Measurements from ENCODE around the gene MSI2.

MSI2 gene

DNA sequence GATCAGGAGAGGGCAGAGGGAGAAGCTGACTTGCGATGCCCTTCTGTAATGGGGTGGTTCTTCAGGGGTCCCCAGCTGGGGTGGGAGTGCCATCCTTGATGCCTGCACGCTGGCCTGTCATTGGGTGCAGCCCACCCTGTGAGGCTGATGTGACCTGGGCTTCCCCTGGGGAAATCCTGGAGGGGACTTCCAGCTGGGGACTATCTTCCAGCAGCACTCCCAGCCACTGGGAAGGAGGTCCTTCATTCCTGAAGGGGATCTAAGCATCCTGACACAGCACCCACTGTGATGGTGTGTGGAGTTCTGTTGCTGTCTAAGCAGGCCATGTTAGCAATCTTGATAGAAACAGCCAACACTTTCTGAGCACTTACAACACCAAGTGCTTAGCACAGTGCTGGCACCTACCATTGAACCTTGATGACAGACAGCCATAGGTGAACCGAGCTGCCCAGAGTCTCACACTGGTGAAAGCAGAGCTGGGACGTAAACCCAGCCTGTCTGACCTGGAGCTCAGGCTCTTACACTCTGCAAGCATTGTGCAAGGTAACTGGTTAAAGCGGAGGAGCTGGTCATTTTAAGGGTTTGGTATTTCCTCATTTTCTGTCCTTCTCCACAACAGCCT lies 277.5 kb downstream of the MSI2 start:
- no peak for DNase-seq

DNA sequence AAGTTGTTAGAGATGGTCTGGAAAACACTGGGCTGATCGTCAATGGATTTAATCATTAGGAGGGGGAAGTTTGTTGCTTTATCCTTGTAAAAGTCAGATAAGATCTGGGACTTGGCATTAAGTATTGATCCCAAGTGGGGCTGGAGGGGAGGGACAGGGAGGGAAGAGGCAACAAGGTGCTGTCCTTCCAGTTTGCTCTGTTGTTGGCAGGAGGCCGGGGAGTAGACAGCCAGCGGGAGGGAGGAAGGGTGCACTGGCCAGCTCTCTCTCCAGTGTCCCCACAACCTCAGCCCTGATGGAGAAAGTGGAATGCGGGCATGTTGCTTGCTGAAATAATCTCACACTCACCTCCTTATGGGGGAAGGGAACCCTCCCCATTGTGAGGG lies 278.5 kb downstream of the MSI2 start:
- DNase-seq, result no peak

DNA sequence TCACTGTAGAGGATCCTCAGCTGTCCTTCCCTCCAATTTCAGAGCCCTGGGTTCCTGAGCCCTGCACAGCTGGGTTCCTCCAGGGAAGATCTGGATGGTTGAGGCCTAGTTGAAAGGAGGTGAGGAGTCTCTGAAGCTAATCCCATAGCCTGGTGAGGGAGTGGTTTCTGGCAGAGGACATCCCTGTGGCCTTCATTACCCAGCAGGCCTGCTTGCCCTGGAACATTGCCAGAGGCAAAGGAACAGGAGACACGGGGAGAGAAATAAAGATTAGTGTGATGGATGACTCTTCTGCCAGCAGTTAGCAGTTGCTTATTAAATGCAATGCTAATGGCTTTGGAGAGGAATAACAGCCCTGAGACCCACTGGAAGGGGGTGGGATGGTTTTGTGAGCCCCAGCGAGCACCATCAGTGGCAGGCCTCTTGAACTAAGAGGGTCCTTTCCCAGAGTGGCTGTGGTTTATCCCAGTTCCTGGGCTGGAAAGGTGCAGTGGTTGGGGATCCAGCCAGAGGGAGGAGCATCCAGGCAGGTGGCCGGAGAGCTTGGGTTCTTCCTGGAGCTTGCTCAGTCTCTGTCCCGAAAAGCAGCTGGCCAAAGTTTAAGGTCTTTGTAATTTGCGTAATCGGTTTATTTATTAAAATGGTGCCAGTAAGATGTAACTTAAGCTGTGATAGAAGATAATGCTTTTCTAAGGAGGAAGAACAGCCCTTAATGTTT lies 279.1 kb downstream of the MSI2 start:
- DNase-seq, result no peak

DNA sequence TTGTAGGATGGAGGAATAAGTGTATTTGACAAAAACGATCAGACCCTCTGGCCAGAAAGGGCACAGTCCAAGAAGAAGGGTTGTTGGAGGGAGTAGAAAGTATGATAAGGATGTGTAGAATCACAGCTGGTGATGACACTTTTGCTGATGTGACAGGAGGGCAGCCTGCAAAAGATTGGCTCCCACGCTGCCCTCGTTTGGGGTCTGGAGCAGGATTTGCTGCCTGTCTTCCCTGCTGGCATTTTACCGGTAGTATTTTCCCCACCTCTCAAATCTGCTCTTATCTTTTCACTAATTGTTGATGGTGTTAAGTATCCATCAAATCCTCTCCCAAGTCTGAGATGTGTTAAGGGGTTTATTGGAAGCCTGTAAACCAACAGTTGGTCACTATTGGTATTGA lies 280.0 kb downstream of the MSI2 start:
- DNase-seq, result no peak

DNA sequence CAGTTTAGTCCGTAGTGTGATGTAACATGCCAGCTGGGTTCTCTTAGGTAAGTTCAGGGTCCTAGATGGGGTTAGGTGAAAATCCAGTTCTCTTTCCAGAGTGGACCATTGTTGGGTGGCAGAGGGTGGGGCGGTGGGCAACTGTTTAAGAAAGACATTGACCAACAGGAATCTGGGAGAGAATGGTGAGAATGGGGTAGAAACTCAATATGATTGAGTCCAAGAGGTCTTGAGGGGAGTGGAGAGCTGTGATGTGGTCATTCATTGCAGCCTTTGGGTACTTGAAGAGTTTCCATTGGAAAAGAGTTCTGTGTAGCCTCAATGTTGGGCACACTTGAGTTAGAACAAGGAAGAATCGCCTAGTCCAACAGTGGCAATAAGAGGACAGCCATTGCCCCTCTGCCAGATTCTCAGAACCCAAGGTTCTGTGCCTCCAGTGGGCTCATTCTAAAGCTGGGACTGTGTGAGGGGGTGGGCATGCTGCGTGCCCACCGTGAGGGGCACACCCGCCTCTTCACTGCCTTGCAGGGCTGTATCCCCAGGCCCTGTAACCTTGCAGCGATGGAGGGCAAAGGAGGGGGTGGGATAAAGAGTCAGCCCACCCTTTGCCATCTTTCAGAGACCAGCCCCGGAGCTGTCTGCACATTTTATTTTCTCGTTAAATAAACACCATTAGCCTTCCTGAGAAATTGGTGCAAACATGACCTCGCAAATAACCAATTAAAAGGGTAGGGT lies 280.6 kb downstream of the MSI2 start:
- DNase-seq, result no peak

DNA sequence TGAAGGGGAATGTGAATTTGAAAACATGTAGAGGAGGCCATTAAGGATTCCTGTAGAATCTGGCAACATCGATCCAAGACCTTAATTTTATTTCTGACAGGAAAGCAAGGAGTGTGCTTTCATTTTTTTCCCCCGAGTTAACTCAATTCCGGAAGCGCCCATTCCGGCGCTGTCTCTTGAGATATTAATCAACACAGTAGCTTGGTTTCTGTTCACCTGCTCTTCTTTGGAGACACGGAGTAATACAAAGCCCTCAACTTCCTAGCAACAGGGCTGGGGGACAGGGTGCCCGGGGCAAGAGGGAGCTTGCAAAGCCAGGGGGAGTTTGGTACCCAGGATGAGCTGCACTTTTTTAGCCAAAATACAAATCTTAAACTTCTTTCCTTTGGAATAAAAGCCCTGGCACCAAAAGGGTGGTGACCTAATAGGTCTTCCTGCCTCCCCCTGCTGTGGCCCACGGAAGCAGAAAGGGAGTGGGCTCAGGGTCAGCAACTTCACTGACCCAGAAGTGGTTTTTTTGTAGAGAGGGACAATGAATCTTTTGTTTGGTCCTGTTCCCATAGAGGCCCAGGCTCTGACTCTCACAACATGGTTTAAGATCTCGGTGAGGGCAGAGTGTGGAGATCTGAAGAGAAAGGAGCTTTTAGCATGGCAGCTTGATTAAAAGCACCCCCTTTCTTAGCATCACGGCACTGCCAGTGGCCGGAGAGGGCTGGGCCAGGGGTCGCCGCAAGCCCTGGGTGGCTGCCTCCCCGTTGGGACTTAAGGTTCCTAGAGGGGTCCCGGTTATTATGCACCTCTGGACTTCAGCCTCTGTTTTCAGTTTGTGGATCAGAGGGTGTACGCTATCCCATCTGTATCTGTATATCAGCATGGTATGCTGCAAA lies 281.4 kb downstream of the MSI2 start:
- DNase-seq, result peak; percentile 11

DNA sequence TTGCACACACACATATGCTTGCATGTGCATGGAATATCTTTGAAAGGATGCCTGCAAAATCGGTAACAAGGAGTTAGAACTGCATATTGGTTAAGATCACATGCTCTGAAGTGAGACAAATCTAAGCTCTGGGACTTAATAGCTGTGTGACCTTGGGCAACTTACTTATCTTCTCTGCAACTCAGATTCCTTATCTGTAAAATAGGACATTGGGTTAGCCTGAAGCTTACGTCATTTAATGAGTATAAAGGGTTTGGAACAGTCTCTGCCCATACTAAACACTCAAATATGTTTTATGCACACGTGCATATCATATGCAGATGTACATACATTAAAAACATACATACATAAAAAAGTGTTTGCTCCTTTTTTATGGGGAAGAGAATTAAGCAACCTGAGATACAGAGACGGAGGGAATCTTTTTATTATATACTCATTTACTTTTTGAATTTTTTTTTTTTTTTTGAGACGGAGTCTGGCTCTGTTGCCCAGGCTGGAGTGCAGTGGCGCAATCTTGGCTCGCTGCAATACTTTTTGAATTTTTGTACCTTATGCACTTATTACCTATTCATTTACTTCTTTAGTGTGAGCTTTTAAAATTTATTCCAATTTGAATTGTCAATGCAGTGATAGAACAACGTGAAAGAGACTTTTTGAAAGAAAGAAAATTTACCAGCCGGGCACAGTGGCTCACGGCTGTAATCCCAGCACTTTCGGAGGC lies 282.6 kb downstream of the MSI2 start:
- DNase-seq, result no peak

DNA sequence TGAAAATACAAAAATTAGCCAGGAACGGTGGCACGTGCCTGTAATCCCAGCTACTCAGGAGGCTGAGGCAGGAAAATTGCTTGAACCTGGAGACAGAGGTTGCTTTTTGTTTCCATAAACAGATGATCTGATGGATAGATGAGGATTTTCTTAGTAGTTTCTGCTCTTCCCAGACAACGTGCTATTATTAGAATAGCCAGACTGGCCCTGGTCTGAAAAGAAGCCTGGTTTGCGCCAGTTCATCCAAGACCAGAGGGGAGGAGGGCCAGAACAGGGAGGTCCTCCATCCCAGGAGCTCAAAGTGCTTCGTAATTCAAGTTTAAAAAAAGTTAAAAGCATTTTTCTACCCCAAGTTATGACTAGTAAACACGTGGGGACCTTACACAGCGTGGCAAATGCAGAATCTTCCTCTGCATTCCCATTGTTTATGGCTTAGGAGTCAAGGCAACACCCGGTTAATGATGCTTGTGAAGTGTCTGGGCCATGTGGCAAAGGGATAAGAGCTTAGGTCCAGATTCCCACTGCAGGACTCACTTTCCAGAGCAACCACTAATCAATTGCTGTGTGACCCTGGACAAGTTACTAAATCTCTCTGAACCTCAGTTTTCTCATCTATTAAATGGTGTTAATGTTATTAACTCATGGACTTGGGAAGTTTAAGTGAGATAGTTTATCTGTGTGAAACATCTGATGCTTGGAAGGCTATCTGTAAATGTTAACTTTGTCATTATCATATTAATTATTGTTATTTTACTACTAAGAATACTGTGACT lies 283.4 kb downstream of the MSI2 start:
- no peak for DNase-seq

DNA sequence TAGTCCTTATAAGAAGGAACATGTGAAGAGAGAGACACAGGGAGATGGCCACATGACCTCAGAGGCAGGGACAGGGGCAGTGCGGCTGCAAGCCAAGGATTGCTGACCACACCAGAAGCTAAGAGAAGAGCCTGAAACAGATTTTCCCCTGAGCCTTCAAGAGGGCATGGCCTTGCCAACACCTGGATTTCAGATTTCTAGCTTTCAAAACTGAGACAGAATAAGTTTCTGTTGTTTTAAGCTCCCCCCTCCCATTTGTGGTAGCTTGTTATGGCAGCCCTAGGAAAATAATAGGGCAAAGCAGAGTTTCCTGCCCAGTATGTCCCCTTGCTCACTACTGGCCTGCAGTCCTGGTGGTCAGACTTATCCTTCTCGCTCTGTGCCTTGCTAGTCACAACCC lies 284.3 kb downstream of the MSI2 start:
- no peak for DNase-seq

DNA sequence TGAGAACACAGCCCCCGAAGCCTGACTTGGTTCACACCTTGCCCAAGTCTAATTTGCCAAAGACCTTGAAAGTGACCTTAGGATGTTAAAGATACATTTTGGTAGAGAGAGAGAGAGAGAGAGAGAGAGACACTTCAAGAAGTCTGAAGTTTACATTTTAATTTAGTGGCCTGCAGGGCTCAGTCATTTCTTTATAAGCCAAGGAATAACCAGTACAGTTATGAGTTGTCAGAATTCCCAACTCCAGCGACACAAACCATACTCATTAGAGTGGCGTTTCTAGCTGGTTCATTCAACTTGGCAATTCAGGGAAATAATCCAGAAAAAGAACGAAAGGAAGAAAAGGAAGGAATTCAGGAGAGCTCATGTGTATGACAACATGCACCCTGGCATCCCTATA lies 284.7 kb downstream of the MSI2 start:
- DNase-seq, result no peak

DNA sequence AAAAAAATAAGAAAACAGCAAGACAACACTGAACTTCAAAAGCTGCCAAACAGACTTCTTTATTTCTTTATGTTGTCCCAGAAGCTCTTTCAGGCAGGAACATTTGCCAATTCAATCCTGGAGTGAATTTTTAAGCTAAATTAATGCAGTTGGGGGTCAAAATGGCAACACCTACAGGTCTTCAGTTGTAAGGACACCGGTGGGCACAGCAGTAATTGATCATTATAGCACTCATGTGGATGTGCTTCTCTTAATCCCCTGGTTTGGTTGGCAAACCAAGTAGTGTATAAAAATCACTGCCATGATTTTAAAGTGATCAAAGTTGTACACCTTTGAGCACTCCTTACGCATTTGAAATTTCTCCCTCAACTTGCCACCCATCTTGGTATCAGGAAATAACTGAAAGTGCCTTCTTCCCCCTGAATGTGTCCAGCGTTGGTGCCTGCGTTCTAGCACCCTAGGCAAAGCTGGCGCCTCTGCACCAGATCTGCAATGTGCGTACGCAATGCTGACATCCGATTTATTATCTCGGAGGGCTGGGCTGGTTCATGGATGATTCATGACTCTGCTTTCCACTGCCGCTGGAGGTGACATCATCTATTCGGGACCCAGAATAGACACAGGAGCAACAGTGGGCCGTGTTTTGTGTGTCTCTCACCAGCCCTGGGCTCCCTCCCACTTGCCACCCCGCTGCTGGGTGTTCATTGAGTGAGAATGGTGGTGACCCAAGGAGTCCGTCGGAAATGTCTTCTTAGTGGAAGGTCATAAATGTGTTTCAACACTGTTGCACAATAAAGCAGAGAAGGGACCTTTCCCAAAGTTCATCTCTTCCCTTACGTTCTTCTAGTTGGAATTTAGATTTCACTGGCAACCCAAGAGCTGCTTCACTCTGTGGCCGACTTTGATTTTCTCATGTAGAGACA lies 285.4 kb downstream of the MSI2 start:
- no peak for DNase-seq

DNA sequence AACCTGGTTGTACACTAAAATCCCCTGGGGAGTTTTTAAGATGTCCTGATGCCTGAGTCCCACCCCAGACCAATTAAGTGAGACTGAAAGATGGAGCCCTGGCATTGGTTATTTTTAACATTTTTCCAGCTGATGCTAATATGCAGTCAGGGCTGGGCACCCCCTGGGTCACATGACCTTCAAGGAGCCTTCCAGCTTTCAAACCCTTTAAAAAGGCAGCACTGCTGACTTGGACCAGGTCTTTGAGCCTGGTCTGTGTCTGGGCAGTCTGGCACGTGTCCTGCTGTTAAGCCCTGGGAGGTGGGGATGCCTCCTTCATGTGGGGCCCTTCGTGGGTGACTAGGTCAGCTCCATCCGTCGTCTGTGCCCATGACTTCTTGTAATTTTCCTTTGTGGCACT lies 286.2 kb downstream of the MSI2 start:
- no peak for DNase-seq

DNA sequence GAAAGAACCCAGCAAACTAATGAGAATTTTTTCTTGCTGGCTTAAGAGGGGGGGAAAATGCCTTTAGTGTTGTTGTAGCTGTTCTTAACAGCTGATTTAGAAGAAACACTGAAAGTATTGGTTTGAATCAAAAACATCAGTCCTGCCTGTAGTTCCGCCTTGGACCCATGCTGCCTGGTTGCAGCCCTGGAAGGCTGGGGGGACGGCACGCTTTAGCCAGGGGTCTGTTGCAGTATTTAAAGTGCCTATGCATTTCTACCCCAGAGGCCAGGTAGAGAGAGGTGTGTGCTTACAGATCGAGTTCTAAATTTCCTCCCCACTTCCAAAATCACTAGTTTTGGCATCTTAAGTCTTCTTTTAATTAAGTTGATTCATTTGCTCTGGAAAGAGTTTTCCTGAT lies 286.9 kb downstream of the MSI2 start:
- DNase-seq, result no peak

DNA sequence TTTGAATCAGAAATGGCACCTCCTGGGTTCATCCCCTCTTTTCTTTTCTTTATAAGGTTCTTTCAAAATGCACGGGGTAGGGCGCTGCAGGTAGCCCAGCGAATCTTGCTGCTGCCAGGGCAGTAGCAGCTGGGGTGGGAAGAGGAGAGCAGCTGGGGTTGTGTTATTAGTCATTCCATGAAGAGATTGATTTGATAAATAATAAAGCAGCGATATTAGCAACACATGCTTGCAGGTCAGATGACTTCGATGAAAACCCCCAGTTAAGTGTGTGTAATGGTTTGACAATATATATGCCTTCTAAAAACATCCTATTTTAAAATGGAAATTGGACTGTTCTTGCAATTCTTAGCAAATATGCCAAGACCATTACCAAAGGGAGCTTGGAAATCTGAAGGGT lies 288.1 kb downstream of the MSI2 start:
- DNase-seq, result no peak

DNA sequence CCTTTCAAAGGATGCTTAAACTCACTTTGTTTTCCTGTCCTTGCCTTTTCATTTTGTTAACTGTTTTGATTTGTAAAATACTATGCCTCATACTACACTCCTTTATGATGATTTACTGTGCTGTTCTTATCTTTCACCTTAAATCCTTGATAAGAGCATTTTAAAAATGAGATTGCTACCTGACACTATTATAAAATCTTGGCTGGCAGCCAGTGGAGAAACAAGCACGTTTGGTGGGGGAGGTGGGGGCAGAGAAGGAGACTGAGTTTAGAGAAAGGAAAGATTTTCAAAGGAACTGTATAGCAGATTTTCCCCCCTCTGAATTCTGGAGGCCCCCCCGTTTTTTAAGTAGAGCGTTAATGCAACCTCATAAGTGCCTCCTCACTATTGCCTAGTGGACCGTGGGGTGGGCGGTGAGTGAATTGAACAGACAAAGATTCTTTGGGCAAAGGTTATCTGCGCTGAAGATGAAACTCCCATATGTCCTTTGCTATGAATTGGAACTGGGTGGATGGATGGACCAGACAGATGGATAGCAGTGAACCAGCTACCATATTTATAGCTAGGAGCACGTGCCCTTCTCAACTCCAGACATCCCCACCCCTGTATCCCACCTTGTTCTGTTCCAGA lies 288.6 kb downstream of the MSI2 start:
- no peak for DNase-seq

DNA sequence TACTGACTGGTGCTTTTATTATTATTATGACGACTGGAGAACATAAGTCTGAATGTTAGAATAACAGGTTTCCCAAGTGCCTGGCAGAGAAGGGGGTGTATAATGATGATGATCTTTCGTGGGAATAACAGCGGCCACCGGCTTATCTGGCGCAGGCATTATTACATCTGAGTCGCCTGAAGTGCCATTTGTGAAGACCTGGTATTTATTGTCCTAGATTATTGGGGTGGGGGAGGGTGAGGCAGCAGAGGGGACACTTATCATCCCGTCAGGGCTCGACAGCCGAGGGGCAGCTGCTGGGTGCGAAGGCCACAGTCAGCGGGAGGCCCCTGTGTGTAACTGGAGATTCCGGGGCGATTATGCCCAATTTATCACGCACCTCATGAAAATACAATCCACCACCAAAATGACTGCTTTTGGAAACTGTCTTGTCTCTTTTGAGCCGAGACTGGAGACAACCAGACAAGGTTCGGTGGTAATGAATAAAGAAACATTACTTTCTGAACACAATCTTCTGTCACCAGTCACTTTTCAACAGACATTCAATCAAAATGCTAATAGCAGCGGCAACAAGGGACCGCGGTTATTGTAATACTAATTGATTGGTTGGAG lies 289.5 kb downstream of the MSI2 start:
- DNase-seq, result no peak

DNA sequence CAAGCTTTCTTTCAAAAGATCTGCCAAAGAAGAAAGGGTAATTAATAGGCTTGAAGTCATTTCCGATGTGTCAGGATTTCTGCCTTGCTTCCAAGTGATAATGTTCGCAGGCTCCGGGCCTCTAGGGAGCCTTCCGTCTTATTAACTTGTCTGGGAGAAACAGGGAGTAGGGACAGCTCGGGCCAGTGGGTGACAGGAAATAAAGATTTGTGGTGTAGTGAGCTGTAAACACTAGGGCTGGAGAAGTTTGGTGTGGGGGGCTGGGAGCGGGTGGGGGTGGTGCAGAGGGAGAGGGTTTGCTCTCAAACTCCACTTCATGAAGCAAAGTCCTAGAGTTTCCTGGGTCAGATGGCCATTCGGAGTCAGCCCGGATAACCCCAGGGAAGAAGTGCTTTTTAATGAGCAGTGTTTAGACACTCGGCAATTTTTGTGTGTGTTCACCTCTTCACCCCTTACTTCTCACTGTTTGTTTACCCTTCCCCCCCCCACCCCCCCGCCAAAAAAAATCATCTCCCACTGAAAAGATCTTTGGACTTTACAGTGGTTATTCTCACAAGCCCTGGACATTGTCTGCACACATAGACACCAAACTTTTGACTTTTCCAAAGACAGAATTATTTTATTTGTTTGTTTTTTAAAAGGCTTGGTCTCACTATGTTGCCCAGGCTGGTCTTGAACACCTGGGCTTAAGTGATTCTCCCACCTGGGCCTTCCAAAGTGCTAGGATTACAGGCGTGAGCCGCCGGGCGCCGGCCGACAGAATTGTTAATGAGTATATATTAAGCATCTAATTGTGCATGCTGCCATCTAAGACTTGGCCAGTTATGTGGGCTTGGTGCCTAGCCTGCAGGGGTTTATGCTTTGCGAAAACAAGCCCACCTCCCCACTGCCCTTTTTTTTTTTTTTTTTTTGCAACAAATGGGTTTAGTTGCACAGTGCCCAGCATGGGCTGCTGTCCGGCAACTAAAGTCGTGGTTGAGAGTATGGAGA lies 292.4 kb downstream of the MSI2 start:
- DNase-seq, result no peak

DNA sequence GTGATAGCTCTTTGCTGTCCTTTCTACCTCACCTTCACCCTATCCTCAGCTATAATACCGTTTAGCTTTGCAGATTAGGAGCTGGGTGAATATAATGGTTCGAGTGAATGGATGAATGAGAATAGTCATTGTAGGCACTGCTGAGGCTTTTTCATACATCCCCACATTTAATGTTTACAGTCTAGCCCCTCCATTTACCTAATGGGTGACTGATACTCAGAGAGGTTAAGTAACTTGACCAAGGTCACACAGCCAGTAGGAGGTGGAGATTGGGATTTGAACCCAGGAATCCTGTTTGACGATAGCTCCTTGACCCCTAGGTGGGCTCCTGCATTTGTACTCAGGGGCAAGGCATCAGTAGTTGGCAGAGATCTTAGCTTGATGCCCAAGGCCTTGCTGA lies 293.1 kb downstream of the MSI2 start:
- no peak for DNase-seq

Data from stimulated activated CD4-positive, alpha-beta T cell treated with anti-CD3 and anti-CD28 coated beads, Interleukin-15, amount 100 ng/mL, for 24 hours (primary cell).